Right lobe of liver (tissue), 4 donors: ENCODE data around the gene SAMD1.

Experiments
- POLR2A ChIP-seq: fragments of 450-650 bp; IDR thresholded peaks from one replicate; pipeline ENCODE4 v1.6.1; 2017; ENCODE audit warnings: antibody characterized with exemption, mild to moderate bottlenecking
- TF ChIP-seq, protein P1 (sequence below), 4 donors: fragments of 200-600 bp in 3 of 4; fragments of 450-650 bp in 1 of 4; IDR thresholded peaks; one replicate each; pipeline versions ENCODE4 v1.5.1 to v1.8.0; 2016 to 2022; ENCODE audit warnings: antibody characterized with exemption in 4 of 4, mild to moderate bottlenecking in 2 of 4
- donor health status: DM: no; HTN: no; CAD: no.
- donor health status: DM: no; HTN: no; CAD: no.
- donor health status: DM: no; HTN: yes; CAD: no.

GRCh38 chr19:14135355-14135754 is 44.8 kb upstream of the SAMD1 start:
- TF ChIP-seq POLR2A, result no peak
- TF ChIP-seq, protein P1, sequence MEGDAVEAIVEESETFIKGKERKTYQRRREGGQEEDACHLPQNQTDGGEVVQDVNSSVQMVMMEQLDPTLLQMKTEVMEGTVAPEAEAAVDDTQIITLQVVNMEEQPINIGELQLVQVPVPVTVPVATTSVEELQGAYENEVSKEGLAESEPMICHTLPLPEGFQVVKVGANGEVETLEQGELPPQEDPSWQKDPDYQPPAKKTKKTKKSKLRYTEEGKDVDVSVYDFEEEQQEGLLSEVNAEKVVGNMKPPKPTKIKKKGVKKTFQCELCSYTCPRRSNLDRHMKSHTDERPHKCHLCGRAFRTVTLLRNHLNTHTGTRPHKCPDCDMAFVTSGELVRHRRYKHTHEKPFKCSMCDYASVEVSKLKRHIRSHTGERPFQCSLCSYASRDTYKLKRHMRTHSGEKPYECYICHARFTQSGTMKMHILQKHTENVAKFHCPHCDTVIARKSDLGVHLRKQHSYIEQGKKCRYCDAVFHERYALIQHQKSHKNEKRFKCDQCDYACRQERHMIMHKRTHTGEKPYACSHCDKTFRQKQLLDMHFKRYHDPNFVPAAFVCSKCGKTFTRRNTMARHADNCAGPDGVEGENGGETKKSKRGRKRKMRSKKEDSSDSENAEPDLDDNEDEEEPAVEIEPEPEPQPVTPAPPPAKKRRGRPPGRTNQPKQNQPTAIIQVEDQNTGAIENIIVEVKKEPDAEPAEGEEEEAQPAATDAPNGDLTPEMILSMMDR (IDR thresholded peaks at IDR 0.05), result no peak
